Glutamatergic neuron (in vitro differentiated cells): ENCODE measurements around the gene TMEM39B. TPM values are rescaled to one million over a fixed set of nuclear protein-coding genes. Genes with fewer than 3 reads are reported as not detected.
"Not testable (repeated sequence)": the region's sequence is repeated elsewhere in the genome, so short reads cannot be mapped to it uniquely, and the experiment has no call there.

Source experiments
- DNase-seq: peaks from one replicate; pipeline ENCODE4 v3.0.0; 2022
- H3K27ac Mint-ChIP-seq: one replicate; pipeline ENCODE4 v1.8.0; 2020; ENCODE audit warnings: mild to moderate bottlenecking, mixed read lengths, inconsistent platforms; ENCODE audit not compliant: unreplicated experiment
- H3K27me3 Mint-ChIP-seq: one replicate; pipeline ENCODE4 v1.8.0; 2020; ENCODE audit warnings: mild to moderate bottlenecking, moderate library complexity, mixed read lengths, inconsistent platforms; ENCODE audit not compliant: unreplicated experiment
- H3K36me3 Mint-ChIP-seq: one replicate; pipeline ENCODE4 v1.8.0; 2020; ENCODE audit warnings: mild to moderate bottlenecking, mixed read lengths, inconsistent platforms; ENCODE audit not compliant: unreplicated experiment
- H3K4me1 Mint-ChIP-seq: one replicate; pipeline ENCODE4 v1.8.0; 2020; ENCODE audit warnings: mild to moderate bottlenecking, low read depth, mixed read lengths, inconsistent platforms; ENCODE audit not compliant: unreplicated experiment
- H3K4me3 Mint-ChIP-seq: one replicate; pipeline ENCODE4 v1.8.0; 2020; ENCODE audit warnings: mild to moderate bottlenecking, mixed read lengths, inconsistent platforms; ENCODE audit not compliant: unreplicated experiment
- H3K9me3 Mint-ChIP-seq: one replicate; pipeline ENCODE4 v1.8.0; 2020; ENCODE audit warnings: mild to moderate bottlenecking, moderate library complexity, mixed read lengths, inconsistent platforms; ENCODE audit not compliant: unreplicated experiment
- total RNA-seq: library from RNA; stranded (reverse); fragmentation: NEBNext Ultra II Directional; extraction: Animal tissue kit (Norgen Biotek cat#: 25700); gene quantifications from one replicate; pipeline ENCODE4 v1.2.1, GENCODE V29; 2021; ENCODE audit not compliant: unreplicated experiment
- TF ChIP-seq, protein P1 (sequence below): fragments of 200-600 bp; sonication (generic); IDR thresholded peaks from one replicate; pipeline ENCODE4 v1.5.0; 2021; ENCODE audit not compliant: partially characterized antibody, unreplicated experiment

The TMEM39B gene
- total RNA-seq, 1 donor from 2014 or later: 23.2 TPM

DNA sequence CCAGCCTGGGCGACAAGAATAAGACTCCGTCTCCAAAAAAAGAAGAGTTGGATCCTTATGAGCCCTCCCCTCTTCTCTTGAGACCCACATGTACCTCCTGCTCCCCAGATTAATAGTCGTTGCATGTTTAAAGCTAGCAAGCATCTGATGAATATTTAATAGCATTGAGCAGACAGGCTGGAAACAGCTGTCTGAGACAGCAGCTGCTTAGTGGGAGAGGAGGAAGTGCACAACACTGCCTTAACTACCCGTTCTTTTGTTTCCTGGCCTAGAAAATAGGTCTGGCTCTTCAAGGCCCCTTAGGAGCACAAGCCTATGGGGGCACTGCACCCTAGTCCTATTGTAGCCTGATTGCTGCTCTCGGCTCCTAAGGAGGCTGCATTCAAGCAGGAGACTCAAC is 17.3 kb upstream of the TMEM39B start:
- TF ChIP-seq, protein P1, sequence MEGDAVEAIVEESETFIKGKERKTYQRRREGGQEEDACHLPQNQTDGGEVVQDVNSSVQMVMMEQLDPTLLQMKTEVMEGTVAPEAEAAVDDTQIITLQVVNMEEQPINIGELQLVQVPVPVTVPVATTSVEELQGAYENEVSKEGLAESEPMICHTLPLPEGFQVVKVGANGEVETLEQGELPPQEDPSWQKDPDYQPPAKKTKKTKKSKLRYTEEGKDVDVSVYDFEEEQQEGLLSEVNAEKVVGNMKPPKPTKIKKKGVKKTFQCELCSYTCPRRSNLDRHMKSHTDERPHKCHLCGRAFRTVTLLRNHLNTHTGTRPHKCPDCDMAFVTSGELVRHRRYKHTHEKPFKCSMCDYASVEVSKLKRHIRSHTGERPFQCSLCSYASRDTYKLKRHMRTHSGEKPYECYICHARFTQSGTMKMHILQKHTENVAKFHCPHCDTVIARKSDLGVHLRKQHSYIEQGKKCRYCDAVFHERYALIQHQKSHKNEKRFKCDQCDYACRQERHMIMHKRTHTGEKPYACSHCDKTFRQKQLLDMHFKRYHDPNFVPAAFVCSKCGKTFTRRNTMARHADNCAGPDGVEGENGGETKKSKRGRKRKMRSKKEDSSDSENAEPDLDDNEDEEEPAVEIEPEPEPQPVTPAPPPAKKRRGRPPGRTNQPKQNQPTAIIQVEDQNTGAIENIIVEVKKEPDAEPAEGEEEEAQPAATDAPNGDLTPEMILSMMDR: no peak
- peaks cover 36% of the 10 kb centered on the region for H3K4me1 Mint-ChIP-seq
- H3K27me3 Mint-ChIP-seq: peaks cover 6% of the 10 kb centered on the region
- peak; percentile 48 for DNase-seq
- peaks cover 19% of the 10 kb centered on the region for H3K9me3 Mint-ChIP-seq
- peak overlapping the region; percentile 99 for H3K27ac Mint-ChIP-seq
- peaks cover 10% of the 10 kb centered on the region for H3K36me3 Mint-ChIP-seq
- H3K4me3 Mint-ChIP-seq: peak overlapping the region; percentile 63

DNA sequence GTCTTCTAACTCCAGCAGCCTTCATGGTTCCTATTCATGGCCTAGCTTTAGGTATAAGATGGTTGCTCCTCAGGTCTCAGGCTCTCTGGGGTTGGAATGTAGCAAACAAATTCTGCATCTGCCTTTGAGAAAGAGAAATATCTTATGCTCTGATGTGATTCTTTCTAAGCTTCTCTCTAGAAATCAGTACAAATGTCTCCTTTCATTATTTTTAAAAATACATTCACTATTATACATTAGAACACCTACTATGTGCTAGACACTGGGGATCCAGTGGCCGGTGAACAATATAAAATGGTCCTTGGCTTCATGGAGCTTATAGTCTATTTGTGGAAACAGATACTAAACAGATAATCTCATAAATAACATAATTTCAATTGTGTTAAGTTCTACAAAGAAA is 16.1 kb upstream of the TMEM39B start:
- Mint-ChIP-seq H3K27me3 (peaks cover 6% of the 10 kb centered on the region), H3K36me3 (peaks cover 10% of the 10 kb centered on the region), H3K27ac (peak overlapping the region; percentile 99), H3K4me1 (peaks cover 46% of the 10 kb centered on the region), H3K9me3 (peaks cover 20% of the 10 kb centered on the region), H3K4me3 (no peak overlapping the region)
- TF ChIP-seq, protein P1: no peak
- DNase-seq: no peak

DNA sequence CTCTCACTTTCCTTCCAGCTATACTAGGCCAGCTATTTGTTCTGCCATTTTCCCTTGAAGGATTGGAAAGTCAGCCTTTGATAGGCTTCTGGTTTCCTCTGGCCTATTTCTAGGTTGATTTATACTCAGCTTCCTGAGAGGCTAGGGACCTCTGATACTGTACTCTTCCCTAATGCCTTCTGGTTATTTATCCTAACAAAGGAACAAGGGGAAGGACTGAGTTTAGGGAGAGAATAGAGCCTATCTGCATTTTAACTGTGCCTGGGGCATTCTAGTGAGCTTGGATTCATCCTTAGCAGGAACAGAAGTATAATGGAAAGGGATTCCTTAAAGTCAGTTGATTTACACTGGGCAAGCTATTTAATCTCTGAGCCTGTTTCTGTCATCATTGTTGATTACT is 11.8 kb upstream of the TMEM39B start:
- no peak for DNase-seq
- Mint-ChIP-seq H3K4me3 (no peak overlapping the region), H3K27me3 (peaks cover 2% of the 10 kb centered on the region), H3K9me3 (peaks cover 24% of the 10 kb centered on the region), H3K36me3 (peaks cover 10% of the 10 kb centered on the region), H3K4me1 (peaks cover 55% of the 10 kb centered on the region), H3K27ac (peak overlapping the region; percentile 96)
- TF ChIP-seq, protein P1: no peak

DNA sequence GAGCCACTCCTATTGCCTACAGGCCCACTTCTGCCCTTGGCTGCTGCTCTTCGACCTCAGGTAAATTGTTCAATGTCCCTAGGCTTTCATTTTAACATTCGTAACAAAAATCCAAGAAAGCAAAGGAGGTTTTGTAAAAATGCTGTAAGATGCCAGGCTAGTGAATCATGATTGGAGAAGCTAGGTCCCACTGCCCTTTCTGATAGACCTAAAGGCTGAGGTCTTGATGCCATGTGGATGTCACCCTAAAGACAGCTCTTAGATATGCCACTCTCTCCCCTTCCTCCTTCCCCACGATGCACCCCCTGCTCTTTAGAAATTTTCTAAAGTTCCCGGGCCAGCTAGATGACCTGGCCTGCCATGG is 9.9 kb upstream of the TMEM39B start:
- peaks cover 24% of the 10 kb centered on the region for H3K9me3 Mint-ChIP-seq
- peaks cover 4% of the 10 kb centered on the region for H3K27me3 Mint-ChIP-seq
- H3K27ac Mint-ChIP-seq: peak overlapping the region; percentile 96
- H3K4me3 Mint-ChIP-seq: peak overlapping the region; percentile 78
- H3K36me3 Mint-ChIP-seq: peaks cover 10% of the 10 kb centered on the region
- DNase-seq: no peak
- peaks cover 45% of the 10 kb centered on the region for H3K4me1 Mint-ChIP-seq
- TF ChIP-seq, protein P1: no peak

DNA sequence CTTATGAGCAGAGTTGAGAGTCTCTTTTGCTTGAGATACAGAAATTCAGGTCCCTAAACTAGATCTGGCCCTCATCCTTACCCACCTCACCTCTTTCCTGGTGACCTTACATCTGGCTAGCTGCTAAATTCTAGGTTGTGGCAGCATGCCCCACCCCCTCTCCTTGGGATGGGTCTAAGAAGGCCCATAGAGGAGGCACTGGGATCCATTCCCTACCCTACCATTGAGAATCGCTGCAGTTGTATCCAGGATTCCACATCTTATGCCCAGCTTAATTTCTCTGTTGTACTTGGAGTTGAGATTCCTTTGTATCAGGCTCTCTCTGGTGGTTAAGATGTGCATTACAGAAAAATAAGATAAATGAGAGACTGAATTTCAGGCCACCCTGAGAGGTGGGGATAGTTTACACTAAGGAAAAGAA is 9.5 kb upstream of the TMEM39B start:
- peaks cover 4% of the 10 kb centered on the region for H3K27me3 Mint-ChIP-seq
- peaks cover 43% of the 10 kb centered on the region for H3K4me1 Mint-ChIP-seq
- peaks cover 9% of the 10 kb centered on the region for H3K36me3 Mint-ChIP-seq
- DNase-seq: no peak
- peak overlapping the region; percentile 78 for H3K4me3 Mint-ChIP-seq
- TF ChIP-seq, protein P1: peak; percentile 68
- peak overlapping the region; percentile 96 for H3K27ac Mint-ChIP-seq
- H3K9me3 Mint-ChIP-seq: peaks cover 22% of the 10 kb centered on the region

DNA sequence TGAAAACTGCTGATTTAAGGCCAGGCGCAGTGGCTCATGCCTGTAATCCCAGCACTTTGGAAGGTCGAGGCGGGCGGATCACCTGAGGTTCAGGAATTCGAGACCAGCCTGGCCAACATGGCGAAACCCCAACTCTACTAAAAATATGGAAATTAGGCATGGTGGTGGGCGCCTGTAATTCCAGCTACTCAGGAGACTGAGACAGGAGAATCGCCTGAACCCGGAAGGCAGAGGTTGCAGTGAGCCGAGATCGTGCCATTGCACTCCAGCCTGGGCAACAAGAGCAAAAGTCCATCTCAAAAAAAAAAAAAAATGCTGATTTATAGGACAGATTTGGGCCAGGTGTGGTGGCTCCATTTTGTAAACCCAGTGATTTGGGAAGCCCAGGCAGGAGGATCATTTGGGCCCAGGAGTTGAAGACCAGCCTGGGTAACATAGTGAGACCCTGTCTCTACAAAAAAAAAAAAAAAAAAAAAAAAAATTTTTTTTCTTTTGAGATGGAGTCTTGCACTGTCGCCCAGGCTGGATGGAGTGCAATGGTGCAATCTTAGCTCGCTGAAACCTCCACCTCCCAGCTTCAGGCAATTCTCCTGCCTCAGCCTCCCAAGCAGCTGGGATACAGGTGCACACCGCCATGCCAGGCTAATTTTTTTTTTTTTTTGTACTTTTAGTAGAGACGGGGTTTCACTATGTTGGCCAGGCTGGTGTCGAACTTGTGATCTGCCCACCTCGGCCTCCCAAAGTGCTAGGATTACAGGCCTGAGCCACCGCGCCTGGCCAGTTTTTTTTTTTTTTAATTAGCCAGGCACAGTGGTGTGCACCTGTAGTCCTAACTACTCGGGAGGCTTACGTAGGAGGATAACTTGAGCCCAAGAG is 6.9 kb upstream of the TMEM39B start:
- H3K27me3 Mint-ChIP-seq, H3K27ac Mint-ChIP-seq, DNase-seq, H3K36me3 Mint-ChIP-seq, H3K4me3 Mint-ChIP-seq: not testable (repeated sequence)
- peaks cover 24% of the 10 kb centered on the region for H3K4me1 Mint-ChIP-seq
- H3K9me3 Mint-ChIP-seq: peaks cover 22% of the 10 kb centered on the region
